GM23338 (cell line): Measurements from ENCODE around the gene NKX2-4. TPM values are rescaled to one million over a fixed set of nuclear protein-coding genes. Genes with fewer than 3 reads are reported as not detected.

Experiments used
- ATAC-seq: fragments of 200-7000 bp; cut with Tn5 transposase; 3 replicates; pipeline ENCODE4 v1.9.1; 2020
- DNase-seq: peaks from one replicate; pipeline ENCODE4 v3.0.0-alpha.2; 2015; ENCODE audit warnings: low spot score
- H2AFZ ChIP-seq: fragments of 200-600 bp; sonication (generic); 2 replicates; pipeline ENCODE4 v1.8.0; 2016; ENCODE audit warnings: antibody characterized with exemption, mild to moderate bottlenecking, moderate library complexity
- H3F3A ChIP-seq: fragments of 200-600 bp; sonication (generic); replicated peaks from 2 replicates; pipeline ENCODE4 v1.8.0; 2017; ENCODE audit warnings: antibody characterized with exemption, mixed run types, low read depth
- H3K27ac ChIP-seq: fragments of 200-600 bp; sonication (generic); 2 replicates; pipeline ENCODE4 v1.6.1; 2016; ENCODE audit warnings: low read depth
- H3K27me3 ChIP-seq: fragments of 200-600 bp; sonication (generic); 2 replicates; pipeline ENCODE4 v1.8.0; 2016; ENCODE audit warnings: mild to moderate bottlenecking, mixed run types, moderate library complexity; ENCODE audit not compliant: insufficient read depth
- H3K36me3 ChIP-seq: fragments of 200-600 bp; sonication (generic); 2 replicates; pipeline ENCODE4 v1.8.0; 2016; ENCODE audit warnings: mild to moderate bottlenecking; ENCODE audit not compliant: insufficient read depth
- H3K4me1 ChIP-seq: fragments of 200-600 bp; sonication (generic); 2 replicates; pipeline ENCODE4 v1.8.0; 2016; ENCODE audit warnings: mild to moderate bottlenecking, moderate library complexity; ENCODE audit not compliant: insufficient read depth
- H3K4me2 ChIP-seq: fragments of 200-600 bp; sonication (generic); 2 replicates; pipeline ENCODE4 v1.7.1; 2017; ENCODE audit warnings: mixed run types
- H3K4me3 ChIP-seq: fragments of 200-600 bp; sonication (generic); 2 replicates; pipeline ENCODE4 v1.6.1; 2016; ENCODE audit warnings: mixed run types
- H3K79me2 ChIP-seq: fragments of 200-600 bp; sonication (generic); replicated peaks from 2 replicates; pipeline ENCODE4 v1.8.0; 2017; ENCODE audit warnings: mild to moderate bottlenecking; ENCODE audit not compliant: insufficient read depth
- H3K9me2 ChIP-seq: fragments of 200-600 bp; sonication (generic); 2 replicates; pipeline ENCODE4 v1.8.0; 2017; ENCODE audit not compliant: insufficient read depth
- H4K20me1 ChIP-seq: fragments of 200-600 bp; sonication (generic); replicated peaks from 2 replicates; pipeline ENCODE4 v1.8.0; 2017; ENCODE audit warnings: mild to moderate bottlenecking; ENCODE audit not compliant: insufficient read depth
- H3K27ac Mint-ChIP-seq: 2 replicates; pipeline ENCODE4 v1.8.0; 2020; ENCODE audit warnings: inconsistent platforms, mild to moderate bottlenecking, moderate library complexity, mixed read lengths
- H3K27me3 Mint-ChIP-seq: 3 replicates; pipeline ENCODE4 v1.8.0; 2022; ENCODE audit warnings: low read depth, mild to moderate bottlenecking, moderate library complexity, mixed read lengths, inconsistent platforms; ENCODE audit not compliant: insufficient read depth, poor library complexity
- H3K36me3 Mint-ChIP-seq: 3 replicates; pipeline ENCODE4 v1.8.0; 2021; ENCODE audit warnings: low read depth, mild to moderate bottlenecking, inconsistent platforms, moderate library complexity, mixed read lengths
- H3K4me1 Mint-ChIP-seq: 3 replicates; pipeline ENCODE4 v1.8.0; 2020; ENCODE audit warnings: mild to moderate bottlenecking, inconsistent platforms, mixed read lengths
- H3K4me3 Mint-ChIP-seq: 3 replicates; pipeline ENCODE4 v1.8.0; 2021; ENCODE audit warnings: moderate library complexity, mild to moderate bottlenecking, inconsistent platforms, mixed read lengths
- H3K9me3 Mint-ChIP-seq: 3 replicates; pipeline ENCODE4 v1.8.0; 2020; ENCODE audit warnings: moderate library complexity, mild to moderate bottlenecking, inconsistent platforms, mixed read lengths
- CREB1 ChIP-seq: fragments of 250-450 bp; sonication (Bioruptor Pico); IDR thresholded peaks from 2 replicates; pipeline ENCODE4 v1.5.0; 2020; ENCODE audit warnings: low read depth, mild to moderate bottlenecking, moderate library complexity
- CTCF ChIP-seq, 2 experiments: fragments of 200-600 bp in 1 of 2; sonication (generic) in 1 of 2; conservative IDR thresholded peaks; 2 replicates each; pipeline versions ENCODE4 v1.5.1 to v1.6.1; 2016 to 2017; ENCODE audit warnings: antibody characterized with exemption in 2 of 2, low read depth in 2 of 2, mild to moderate bottlenecking in 2 of 2, moderate library complexity in 1 of 2
- ETS1 ChIP-seq: IDR thresholded peaks from 2 replicates; pipeline ENCODE4 v1.6.1; 2016; ENCODE audit warnings: antibody characterized with exemption
- EZH2phosphoT487 ChIP-seq: fragments of 200-600 bp; sonication (generic); IDR thresholded peaks from one replicate; pipeline ENCODE4 v1.8.1; 2018; ENCODE audit warnings: antibody characterized with exemption; ENCODE audit not compliant: unreplicated experiment
- POLR2AphosphoS5 ChIP-seq: IDR thresholded peaks from 2 replicates; pipeline ENCODE4 v1.6.1; 2016; ENCODE audit warnings: antibody characterized with exemption, low read depth
- REST ChIP-seq: IDR thresholded peaks from one replicate; pipeline ENCODE4 v1.6.1; 2018; ENCODE audit warnings: antibody characterized with exemption; ENCODE audit not compliant: unreplicated experiment
- ZNF331 ChIP-seq: fragments of 250-450 bp; sonication (Bioruptor Pico); IDR thresholded peaks from 2 replicates; pipeline ENCODE4 v1.5.0; 2020; ENCODE audit warnings: low read depth, mild to moderate bottlenecking, moderate library complexity
- polyA plus RNA-seq: library from polyadenylated mRNA; unstranded; fragments of >200 nt; fragmentation: Nextera tagmentation; extraction: Ambion mirVana; gene quantifications from 2 replicates; pipeline ENCODE4 v1.2.1, GENCODE V29; 2016
- total RNA-seq: library from RNA; depleted of rRNA; stranded (reverse); fragments of >200 nt; shearing (Covaris generic); gene quantifications from 2 replicates; pipeline ENCODE4 v1.2.3, GENCODE V29; 2014

The NKX2-4 gene
- total and polyA plus RNA-seq, 2 experiments from 2014 or later, result 0.61 to 2.1 TPM

GRCh38 chr20:21377701-21378100 is 19.6 kb downstream of the NKX2-4 start:
- Mint-ChIP-seq H3K27ac (no peak overlapping the region), H3K36me3 (peaks cover 13% of the 10 kb centered on the region; the same call in 2 of the 3 replicates), H3K4me3 (no peak overlapping the region), H3K9me3 (no peaks in the 10 kb centered on the region), H3K27me3 (peaks cover 3% of the 10 kb centered on the region), H3K4me1 (peaks cover 9% of the 10 kb centered on the region)
- H3K4me3 ChIP-seq, result no peak overlapping the region
- no peak overlapping the region for H2AFZ ChIP-seq
- no peak overlapping the region for H3K27ac ChIP-seq
- no peak overlapping the region for H3K4me2 ChIP-seq
- ATAC-seq (no peak), DNase-seq (no peak)
- no peaks in the 10 kb centered on the region for H3K9me2 ChIP-seq
- H3F3A ChIP-seq, result no peaks in the 10 kb centered on the region
- H4K20me1 ChIP-seq, result peaks cover 24% of the 10 kb centered on the region
- no peak for TF ChIP-seq POLR2AphosphoS5
- no peak for TF ChIP-seq ZNF331
- no peak for TF ChIP-seq ETS1
- TF ChIP-seq REST, result no peak
- TF ChIP-seq CREB1 (CRISPR knock-in tag), result no peak
- H3K36me3 ChIP-seq, result peaks cover 10% of the 10 kb centered on the region; the same call in 1 of the 2 replicates
- H3K27me3 ChIP-seq, result no peaks in the 10 kb centered on the region
- H3K4me1 ChIP-seq, result no peaks in the 10 kb centered on the region; the same call in 1 of the 2 replicates
- peaks cover 74% of the 10 kb centered on the region for H3K79me2 ChIP-seq

- Histone ChIP-seq H3K4me2 (no peak overlapping the region), H3K27ac (0 out of 2 replicates have a peak overlapping the region, but pooled peaks have one; percentile 45), H3K9me2 (no peaks in the 10 kb centered on the region), H3K36me3 (no peaks in the 10 kb centered on the region; the same call in 1 of the 2 replicates), H3K27me3 (no peaks in the 10 kb centered on the region), H3K4me3 (no peak overlapping the region), H3K4me1 (no peaks in the 10 kb centered on the region; the same call in 1 of the 2 replicates), H4K20me1 (peaks cover 25% of the 10 kb centered on the region), H2AFZ (no peak overlapping the region), H3F3A (no peaks in the 10 kb centered on the region), H3K79me2 (peaks cover 84% of the 10 kb centered on the region)
- no peak for ATAC-seq
- Mint-ChIP-seq H3K27ac (peak overlapping the region; percentile 2; the same call in 1 of the 2 replicates), H3K9me3 (no peaks in the 10 kb centered on the region), H3K36me3 (peaks cover 13% of the 10 kb centered on the region; the same call in 2 of the 3 replicates), H3K4me1 (peaks cover 9% of the 10 kb centered on the region), H3K4me3 (no peak overlapping the region), H3K27me3 (peaks cover 3% of the 10 kb centered on the region)
- no peak for DNase-seq
- TF ChIP-seq CTCF (conservative IDR thresholded peaks at IDR 0.05; ENCODE audit: low read depth in 2 of 2) (no peak), POLR2AphosphoS5 (no peak), CREB1 (CRISPR knock-in tag) (no peak), ZNF331 (no peak), EZH2phosphoT487 (no peak)
Measured at GRCh38 chr20:21376626-21377025, 20.7 kb downstream of the NKX2-4 start.
